Activated B cell treated with CpG ODN at 0.5 μM for 24 hours (primary cell): ENCODE data around the gene NDUFV1. TPM values are rescaled to one million over a fixed set of nuclear protein-coding genes. Genes with fewer than 3 reads are reported as not detected.
A peak's percentile ranks its signal among the peaks of the same experiment; 100 is the strongest.

ENCODE experiments used
- ATAC-seq: fragments of 200-7000 bp; cut with Tn5 transposase; one replicate; pipeline ENCODE4 v1.10.0; 2021; ENCODE audit warnings: low read depth, mild to moderate bottlenecking, moderate library complexity
- CTCF ChIA-PET: fragments of 350-600 bp; sonication (Branson Sonifier 250); formaldehyde crosslinking; loops from one replicate; lab custom pipeline; 2021; ENCODE audit warnings: antibody characterized with exemption; lab: Charles Lee
- POLR2A ChIA-PET: fragments of 350-600 bp; sonication (Branson Sonifier 250); formaldehyde crosslinking; loops from one replicate; lab custom pipeline; 2021; ENCODE audit warnings: antibody characterized with exemption; lab: Charles Lee
- DNase-seq: peaks from one replicate; pipeline ENCODE4 v3.0.0; 2022
- H3K27ac Mint-ChIP-seq: one replicate; pipeline ENCODE4 v1.8.0; 2020; ENCODE audit warnings: mixed read lengths
- H3K27me3 Mint-ChIP-seq: one replicate; pipeline ENCODE4 v1.8.0; 2021; ENCODE audit warnings: mixed read lengths
- H3K36me3 Mint-ChIP-seq: one replicate; pipeline ENCODE4 v1.8.0; 2021; ENCODE audit warnings: low read depth, mixed read lengths
- H3K4me1 Mint-ChIP-seq: one replicate; pipeline ENCODE4 v1.8.0; 2021; ENCODE audit warnings: mixed read lengths
- H3K4me3 Mint-ChIP-seq: one replicate; pipeline ENCODE4 v1.8.0; 2020; ENCODE audit warnings: mild to moderate bottlenecking, mixed read lengths
- H3K9me3 Mint-ChIP-seq: one replicate; pipeline ENCODE4 v1.8.0; 2020; ENCODE audit warnings: mixed read lengths
- CTCF ChIP-seq: fragments of 200-600 bp; IDR thresholded peaks from one replicate; pipeline ENCODE4 v1.8.0; 2022; ENCODE audit warnings: antibody characterized with exemption, mild to moderate bottlenecking
- intact Hi-C: fragments of 100-400 bp; cut with micrococcal nuclease; formaldehyde crosslinking; loops from one replicate; pipeline ENCODE4 v1.15.1; 2024
- total RNA-seq: library from RNA; stranded (reverse); gene quantifications from 2 replicates; pipeline ENCODE4 v1.2.3, GENCODE V29; 2022

NDUFV1 gene
- total RNA-seq, 1 donor from 2014 or later = 221 TPM

GRCh38 chr11:67626970-67627369 lies 20.2 kb downstream of the NDUFV1 start:
- DNase-seq (no peak), ATAC-seq (no peak)
- Mint-ChIP-seq H3K27me3 (no peaks in the 10 kb centered on the region), H3K4me1 (peaks cover 13% of the 10 kb centered on the region), H3K9me3 (no peaks in the 10 kb centered on the region), H3K4me3 (no peak overlapping the region), H3K27ac (no peak overlapping the region), H3K36me3 (peaks cover 1% of the 10 kb centered on the region)
- CTCF ChIA-PET = interaction anchor here (2.2 to 4.7 kb wide), 2 partner anchors 12 to 22 kb away, joined by 7 to 28 read pairs; no protein-coding TSS in a partner anchor
- no peak for TF ChIP-seq CTCF
- POLR2A ChIA-PET = interaction anchor here (1.2 to 4.3 kb wide), 2 partner anchors 13 to 43 kb away, joined by 4 to 58 read pairs; partner anchors contain the start of gene GSTP1
- intact Hi-C loops = loop anchor here (5.0 kb wide), 1 partner anchor 165 kb away; no protein-coding TSS in a partner anchor

- CTCF ChIA-PET = interaction anchor here (2.2 to 4.7 kb wide), 2 partner anchors 13 to 21 kb away, joined by 7 to 28 read pairs; no protein-coding TSS in a partner anchor
- POLR2A ChIA-PET = interaction anchor here (1.2 to 4.3 kb wide), 2 partner anchors 13 to 44 kb away, joined by 4 to 58 read pairs; partner anchors contain the start of gene GSTP1
- Mint-ChIP-seq H3K27ac (no peak overlapping the region), H3K4me1 (peaks cover 13% of the 10 kb centered on the region), H3K36me3 (peaks cover 1% of the 10 kb centered on the region), H3K4me3 (no peak overlapping the region), H3K9me3 (no peaks in the 10 kb centered on the region), H3K27me3 (no peaks in the 10 kb centered on the region)
- ATAC-seq = no peak
- intact Hi-C loops = loop anchor here (5.0 kb wide), 1 partner anchor 165 kb away; no protein-coding TSS in a partner anchor
- no peak for TF ChIP-seq CTCF
- DNase-seq = no peak
These were observed 20.7 kb downstream of the NDUFV1 start for GRCh38 chr11:67627441-67627811.

- ChIA-PET POLR2A (interaction anchor here (1.2 to 4.3 kb wide), 4 partner anchors 14 to 227 kb away, joined by 4 to 58 read pairs (median 15); partner anchors contain the start of genes GSTP1 and PPP1CA), CTCF (interaction anchor here (1.4 to 4.7 kb wide), 4 partner anchors 14 to 56 kb away, joined by 3 to 43 read pairs (median 18); no protein-coding TSS in a partner anchor)
- ATAC-seq = no peak
- Mint-ChIP-seq H3K27me3 (no peaks in the 10 kb centered on the region), H3K4me3 (no peak overlapping the region), H3K27ac (peak overlapping the region; percentile 1), H3K4me1 (peaks cover 13% of the 10 kb centered on the region), H3K9me3 (no peaks in the 10 kb centered on the region), H3K36me3 (peaks cover 1% of the 10 kb centered on the region)
- TF ChIP-seq CTCF = no peak
- no peak for DNase-seq
- intact Hi-C loops = loop anchor here (2.0 to 5.0 kb wide), 2 partner anchors 63 to 164 kb away; no protein-coding TSS in a partner anchor
These were observed 21.3 kb downstream of the NDUFV1 start for GRCh38 chr11:67627812-67628624.

GRCh38 chr11:67628710-67629385 lies 22.1 kb downstream of the NDUFV1 start:
- no peak for TF ChIP-seq CTCF

More at GRCh38 chr11:67628710-67629385, 22.1 kb downstream of the NDUFV1 start:
- Mint-ChIP-seq H3K27ac (peak overlapping the region; percentile 73), H3K36me3 (peaks cover 1% of the 10 kb centered on the region), H3K9me3 (no peaks in the 10 kb centered on the region), H3K27me3 (no peaks in the 10 kb centered on the region), H3K4me1 (peaks cover 13% of the 10 kb centered on the region), H3K4me3 (peak overlapping the region; percentile 63)
- POLR2A ChIA-PET = interaction anchor here (0.6 to 4.3 kb wide), 11 partner anchors 14 to 228 kb away, joined by 3 to 58 read pairs (median 4); partner anchors contain the start of genes ACY3, CDK2AP2, GSTP1 and PPP1CA
- intact Hi-C loops = loop anchor here (1.0 to 5.0 kb wide), 6 partner anchors 15 to 163 kb away; partner anchors contain the start of gene GSTP1
- no peak for DNase-seq
- CTCF ChIA-PET = interaction anchor here (0.6 to 4.7 kb wide), 18 partner anchors 9 to 86 kb away, joined by 3 to 43 read pairs (median 4); partner anchors contain the start of genes ACY3 and GSTP1
- no peak for ATAC-seq
